GM13976 (cell line): Measurements from ENCODE around the gene C1orf56.
"Not testable (repeated sequence)": the region's sequence is repeated elsewhere in the genome, so short reads cannot be mapped to it uniquely, and the experiment has no call there.

Source experiments
- DNase-seq: peaks from one replicate; pipeline ENCODE4 v3.0.0; 2012; ENCODE audit warnings: low spot score
- in situ Hi-C: fragments of 300-500 bp; cut with MboI; formaldehyde crosslinking; loops from one replicate; pipeline ENCODE4 v1.12.0; 2022; ENCODE audit warnings: low sequenced_read_pairs, mixed read lengths, inconsistent platforms; ENCODE audit not compliant: unreplicated experiment
- TF ChIP-seq, protein P1 (sequence below): IDR thresholded peaks from 2 replicates; pipeline ENCODE4 v1.5.1; 2012; ENCODE audit warnings: borderline replicate concordance, mild to moderate bottlenecking; ENCODE audit not compliant: insufficient read depth; ENCODE audit errors: extremely low read depth, missing control alignments, control extremely low read depth

The C1orf56 gene

DNA sequence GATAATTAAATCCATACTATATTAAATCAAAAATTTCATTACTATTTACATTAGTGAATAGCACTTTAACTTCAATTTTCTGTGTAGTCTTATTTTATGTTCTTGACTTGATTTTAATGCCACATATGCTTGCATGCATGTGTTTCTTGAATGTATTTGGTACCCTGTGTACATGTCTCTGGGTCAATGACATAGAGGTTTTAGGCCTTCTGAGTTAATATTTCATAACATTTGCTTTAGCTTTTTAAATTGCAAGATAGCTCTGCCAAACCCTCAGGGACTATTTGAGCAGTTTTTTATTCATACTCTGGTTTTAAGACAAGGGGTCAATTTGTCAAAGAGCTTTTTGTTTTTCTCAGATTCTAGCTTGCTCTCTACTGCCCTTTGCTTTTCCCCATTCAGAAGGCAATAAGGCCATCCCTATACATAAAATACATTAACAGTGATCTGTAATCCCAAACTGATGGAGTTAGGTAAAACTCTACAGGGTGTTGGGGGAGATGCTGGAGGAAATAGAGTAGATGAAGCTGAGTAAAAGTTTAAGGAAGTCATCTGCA is 17.6 kb downstream of the C1orf56 start:
- DNase-seq: no peak
- in situ Hi-C loops: no loop called here
- TF ChIP-seq, protein P1, sequence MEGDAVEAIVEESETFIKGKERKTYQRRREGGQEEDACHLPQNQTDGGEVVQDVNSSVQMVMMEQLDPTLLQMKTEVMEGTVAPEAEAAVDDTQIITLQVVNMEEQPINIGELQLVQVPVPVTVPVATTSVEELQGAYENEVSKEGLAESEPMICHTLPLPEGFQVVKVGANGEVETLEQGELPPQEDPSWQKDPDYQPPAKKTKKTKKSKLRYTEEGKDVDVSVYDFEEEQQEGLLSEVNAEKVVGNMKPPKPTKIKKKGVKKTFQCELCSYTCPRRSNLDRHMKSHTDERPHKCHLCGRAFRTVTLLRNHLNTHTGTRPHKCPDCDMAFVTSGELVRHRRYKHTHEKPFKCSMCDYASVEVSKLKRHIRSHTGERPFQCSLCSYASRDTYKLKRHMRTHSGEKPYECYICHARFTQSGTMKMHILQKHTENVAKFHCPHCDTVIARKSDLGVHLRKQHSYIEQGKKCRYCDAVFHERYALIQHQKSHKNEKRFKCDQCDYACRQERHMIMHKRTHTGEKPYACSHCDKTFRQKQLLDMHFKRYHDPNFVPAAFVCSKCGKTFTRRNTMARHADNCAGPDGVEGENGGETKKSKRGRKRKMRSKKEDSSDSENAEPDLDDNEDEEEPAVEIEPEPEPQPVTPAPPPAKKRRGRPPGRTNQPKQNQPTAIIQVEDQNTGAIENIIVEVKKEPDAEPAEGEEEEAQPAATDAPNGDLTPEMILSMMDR: no peak

DNA sequence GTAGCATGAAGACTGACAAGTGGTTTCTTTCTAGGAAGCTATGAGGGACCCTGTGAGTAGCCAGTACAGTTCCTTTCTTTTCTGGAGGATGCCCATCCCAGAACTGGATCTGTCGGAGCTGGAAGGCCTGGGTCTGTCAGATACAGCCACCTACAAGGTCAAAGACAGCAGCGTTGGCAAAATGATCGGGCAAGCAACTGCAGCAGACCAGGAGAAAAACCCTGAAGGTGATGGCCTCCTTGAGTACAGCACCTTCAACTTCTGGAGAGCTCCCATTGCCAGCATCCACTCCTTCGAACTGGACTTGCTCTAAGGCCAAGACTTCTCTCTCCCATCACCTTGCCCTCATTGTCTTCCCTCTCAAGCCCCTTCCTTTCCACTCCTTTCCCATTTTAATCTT is 19.6 kb downstream of the C1orf56 start:
- in situ Hi-C loops: no loop called here

DNA sequence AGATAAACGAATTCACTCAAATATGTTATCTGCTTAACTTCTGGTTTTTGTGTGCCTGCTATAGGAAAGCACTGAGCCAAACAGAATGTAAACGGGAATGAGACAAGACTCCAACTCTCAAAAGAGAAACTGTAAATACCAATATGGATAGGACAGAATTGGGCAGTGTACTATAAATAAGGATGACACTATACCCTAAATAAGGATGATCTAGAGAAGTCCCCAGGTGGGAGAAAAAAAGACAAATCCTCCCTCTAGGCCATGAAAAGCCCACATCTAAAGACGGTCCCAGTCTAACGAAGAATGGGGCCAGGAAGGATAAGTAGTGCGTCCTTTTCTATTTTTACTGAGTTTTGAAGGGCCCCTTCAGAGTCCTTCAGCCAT is 21.5 kb downstream of the C1orf56 start:
- in situ Hi-C loops: no loop called here
- no peak for DNase-seq
- TF ChIP-seq, protein P1: no peak

More for the DNA sequence above, 19.6 kb downstream of the C1orf56 start:
- DNase-seq: no peak
- TF ChIP-seq, protein P1: no peak

DNA sequence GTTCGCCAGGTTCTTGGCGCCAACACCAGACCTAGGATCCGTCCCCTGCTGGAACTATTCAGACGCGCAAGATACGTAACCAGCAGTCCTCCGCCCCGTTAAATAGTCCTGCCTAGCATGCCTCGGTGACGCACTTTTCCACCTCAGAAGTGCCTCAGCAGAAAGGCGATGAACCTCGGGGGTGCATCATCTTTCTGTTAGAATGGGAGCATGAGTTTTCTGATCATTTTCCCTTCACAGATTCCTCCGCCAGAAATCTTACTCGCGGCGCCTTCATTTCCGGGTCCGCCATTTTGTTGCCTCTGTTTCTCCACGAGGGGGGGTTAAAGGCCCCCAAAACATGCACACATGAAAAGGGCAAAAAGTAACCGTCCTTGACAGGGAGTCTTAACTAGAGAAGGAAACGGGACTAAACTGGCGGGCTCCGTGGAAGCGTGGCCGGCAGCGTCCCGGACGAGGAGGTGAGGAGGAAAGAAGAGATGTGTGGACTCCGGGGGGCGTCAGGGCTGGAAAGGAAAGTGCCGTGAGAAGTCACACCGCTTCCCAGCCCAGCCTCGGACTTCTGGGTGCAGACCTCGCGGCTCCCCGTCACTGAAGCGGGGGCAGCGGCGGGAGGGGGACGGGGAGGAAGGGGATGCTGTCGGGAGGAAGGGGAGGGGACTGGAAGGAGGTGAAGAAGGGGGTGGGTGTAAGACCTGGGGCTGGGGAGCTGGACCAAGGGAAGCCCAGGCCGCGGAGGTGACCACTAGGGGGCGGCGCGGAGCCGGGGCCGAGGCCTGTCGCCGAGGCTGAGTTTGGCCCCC is 23.1 kb downstream of the C1orf56 start, which contains the start of gene GABPB2:
Gene GABPB2 (plus strand): TSS at position 288 of the 803 bp plus-strand sequence. CDS start 17,429 bp downstream, outside the sequence.
- peak; percentile 94 for DNase-seq
- in situ Hi-C loops: no loop called here
- TF ChIP-seq, protein P1: peak; percentile 92

DNA sequence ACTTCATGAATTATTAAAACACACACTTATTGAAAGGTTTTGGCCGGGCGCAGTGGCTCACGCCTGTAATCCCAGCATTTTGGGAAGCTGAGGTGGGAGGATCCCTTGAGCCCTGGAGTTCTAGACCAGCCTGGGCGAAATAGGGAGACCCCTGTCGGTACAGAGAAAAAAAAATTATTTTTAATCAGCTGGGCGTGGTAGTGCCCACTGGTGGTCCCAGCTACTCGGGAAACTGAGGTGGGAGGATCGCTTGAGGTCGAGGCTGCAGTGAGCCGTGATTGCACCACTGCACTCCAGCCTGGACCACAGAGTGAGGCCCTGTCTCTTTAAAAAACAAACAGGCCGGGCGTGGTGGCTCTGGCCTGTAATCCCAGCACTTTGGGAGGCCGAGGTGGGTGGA is 24.7 kb downstream of the C1orf56 start:
- in situ Hi-C loops: no loop called here
- TF ChIP-seq, protein P1: no peak

DNA sequence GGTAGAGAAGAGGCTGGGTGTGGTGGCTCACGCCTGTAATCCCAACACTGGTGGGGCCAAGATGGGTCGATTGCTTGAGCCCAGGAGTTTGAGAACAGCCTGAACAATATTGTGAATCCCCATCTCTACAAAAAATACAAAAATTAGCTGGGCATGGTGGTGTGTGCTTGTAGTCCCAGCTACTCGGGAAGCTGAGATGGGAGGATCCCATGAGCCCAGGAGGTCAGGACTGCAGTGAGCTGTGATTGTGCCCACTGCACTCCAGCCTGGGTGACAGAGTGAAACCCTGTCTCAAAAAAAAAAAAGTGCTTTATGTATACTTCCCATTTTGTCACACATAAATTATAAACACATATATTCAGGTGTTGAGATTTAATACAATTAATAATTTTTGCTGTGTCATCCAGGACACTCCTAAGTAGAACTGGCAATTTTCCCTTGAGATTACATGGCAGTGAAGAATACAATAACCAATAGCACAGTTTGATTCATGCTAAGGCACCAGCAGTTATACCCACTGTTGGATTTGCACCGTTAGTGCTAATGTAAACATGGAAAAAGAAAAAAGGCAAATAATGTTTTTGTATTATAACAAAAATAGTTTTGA is 38.5 kb downstream of the C1orf56 start:
- in situ Hi-C loops: no loop called here
- TF ChIP-seq, protein P1: no peak
- no peak for DNase-seq

More for the DNA sequence above, 24.7 kb downstream of the C1orf56 start:
- no peak for DNase-seq

DNA sequence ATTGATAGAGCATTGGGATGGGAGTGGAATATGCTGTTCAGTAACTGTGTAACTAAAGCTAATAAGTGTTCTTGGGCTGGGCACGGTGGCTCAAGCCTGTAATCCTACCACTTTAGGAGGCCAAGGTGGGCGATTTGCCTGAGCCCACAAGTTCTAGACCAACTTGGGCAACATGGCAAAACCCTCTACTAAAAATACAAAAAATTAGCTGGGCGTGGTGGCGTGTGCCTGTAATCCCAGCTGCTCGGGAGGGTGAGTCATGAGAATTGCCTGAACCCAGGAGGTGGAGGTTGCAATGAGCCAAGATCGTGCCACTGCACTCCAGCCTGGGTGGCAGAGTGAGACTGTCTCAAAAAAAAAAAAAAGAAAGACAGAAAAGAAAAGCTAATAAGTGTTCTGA is 49.9 kb downstream of the C1orf56 start:
- in situ Hi-C loops: loop anchor here (10.0 kb wide), 1 partner anchor 57 kb away; the partner anchor contains the start of gene TNFAIP8L2
- not testable (repeated sequence) for DNase-seq
